Heart left ventricle (tissue), 16 donors: ENCODE measurements around the gene ACKR3. TPM values are rescaled to one million over a fixed set of nuclear protein-coding genes. Genes with fewer than 3 reads are reported as not detected.

Experiments used
- ATAC-seq, 4 donors: fragments of 200-7000 bp; cut with Tn5 transposase; one replicate each; pipeline ENCODE4 v1.9.1; 2020 to 2022; ENCODE audit warnings: moderate library complexity in 4 of 4, mild to moderate bottlenecking in 3 of 4, moderate number of reproducible peaks in 1 of 4
- DNase-seq, 5 donors: peaks; one replicate each; pipeline ENCODE4 v3.0.0-alpha.2; 2020
- H3K27ac ChIP-seq, 12 donors: fragments of 200-600 bp; sonication (generic) in 4 of 12; one replicate each; pipeline versions ENCODE4 v1.5.0 to v1.8.0; 2016 to 2022; ENCODE audit warnings: mild to moderate bottlenecking in 2 of 12
- H3K27me3 ChIP-seq, 9 donors: fragments of 200-600 bp; sonication (generic) in 2 of 9; one replicate each; pipeline versions ENCODE4 v1.5.1 to v1.8.0; 2016 to 2022; ENCODE audit warnings: mild to moderate bottlenecking in 3 of 9
- H3K36me3 ChIP-seq, 9 donors: fragments of 200-600 bp; sonication (generic) in 2 of 9; one replicate each; pipeline versions ENCODE4 v1.5.0 to v1.8.0; 2018 to 2022; ENCODE audit warnings: mild to moderate bottlenecking in 2 of 9
- H3K4me1 ChIP-seq, 12 donors: fragments of 200-600 bp; sonication (generic) in 4 of 12; one replicate each; pipeline versions ENCODE4 v1.5.0 to v1.8.0; 2016 to 2022; ENCODE audit warnings: mild to moderate bottlenecking in 3 of 12
- H3K4me3 ChIP-seq, 12 donors: fragments of 200-600 bp; sonication (generic) in 4 of 12; one replicate each; pipeline versions ENCODE4 v1.5.0 to v1.8.0; 2017 to 2022; ENCODE audit warnings: mild to moderate bottlenecking in 9 of 12, moderate library complexity in 4 of 12
- H3K9me3 ChIP-seq, 12 donors: fragments of 200-600 bp; sonication (generic) in 4 of 12; one replicate each; pipeline versions ENCODE4 v1.5.0 to v1.8.0; 2016 to 2022; ENCODE audit warnings: mild to moderate bottlenecking in 1 of 12
- POLR2A ChIP-seq, 2 donors: fragments of 450-650 bp; IDR thresholded peaks; one replicate each; pipeline ENCODE4 v1.6.1; 2017; ENCODE audit warnings: antibody characterized with exemption in 2 of 2, mild to moderate bottlenecking in 2 of 2, moderate library complexity in 2 of 2
- WGBS, 4 donors: extraction: QIAGEN DNeasy Blood & Tissue Kit in 2 of 4; methylation state at CpG; one replicate each; pipeline versions ENCODE4 v1.1.5 to v1.1.7; 2013 to 2018; 5-methylcytosine and 5-hydroxymethylcytosine counted together
- intact Hi-C, 10 donors: fragments of 100-400 bp; cut with DNase I; formaldehyde crosslinking; loops; one replicate each; pipeline versions ENCODE4 v1.11.1 to v1.14.2; 2022
- polyA plus RNA-seq, 2 donors: library from polyadenylated mRNA; stranded (reverse); fragments of 200-250 nt; gene quantifications; one replicate each; pipeline ENCODE4 v1.2.3, GENCODE V29; 2013
- total RNA-seq, 9 donors: library from RNA; depleted of rRNA in 2 of 9; stranded (reverse); fragments of >200 nt in 2 of 9; fragmentation: NEBNext Ultra II Directional in 3 of 9; extraction: Animal tissue kit (Norgen Biotek cat#: 25700) in 3 of 9; gene quantifications; one replicate each; pipeline versions ENCODE4 v1.1.0 to v1.2.4, GENCODE V29; 2016 to 2023
- TF ChIP-seq, protein P1 (sequence below), 12 donors: fragments of 200-600 bp; sonication (generic) in 4 of 12; IDR thresholded peaks; one replicate each; pipeline versions ENCODE4 v1.5.0 to v1.8.0; 2018 to 2022; ENCODE audit warnings: antibody characterized with exemption in 12 of 12, mild to moderate bottlenecking in 5 of 12
- donor health status: ischemic (EF 13 %, LVEDD 7.1; RV severe dilation, severe dysfunction).
- donor health status: healthy with polysubstance abuse.
- donor health status: DM: no; HTN: yes; CAD: no.
- donor health status: DM: no; HTN: no; CAD: no.
- donor health status: ischemic (EF 25% LVEDD 6.9; RV normal size, moderate dysfunction).
- donor health status: ischemic (EF 25% LVEDD 5.7; RV mildly dilated, moderate dysfunction).
- donor health status: healthy.
- donor health status: DM: yes; HTN: yes; CAD: no.
- donor health status: ischemic (EF 35%, LVEDD 5.7; RV mildly dilated, moderate dysfunction).
- donor health status: nonischemic (EF 11% LVEDD 7.7; RV severe dilation, severe dysfunction).
- donor health status: DM: yes; HTN: yes; CAD: no.
- donor health status: PGD.
- donor health status: ischemic (EF 29% LVEDD 5.4; RV normal size, mild dysfunction).
- donor health status: nonischemic (EF 23%, LVEDD 6.1; RV moderate dilation, normal function).

Gene ACKR3
- total and polyA plus RNA-seq, 11 donors = 12.8 to 56.3 (median 29.8) TPM

DNA sequence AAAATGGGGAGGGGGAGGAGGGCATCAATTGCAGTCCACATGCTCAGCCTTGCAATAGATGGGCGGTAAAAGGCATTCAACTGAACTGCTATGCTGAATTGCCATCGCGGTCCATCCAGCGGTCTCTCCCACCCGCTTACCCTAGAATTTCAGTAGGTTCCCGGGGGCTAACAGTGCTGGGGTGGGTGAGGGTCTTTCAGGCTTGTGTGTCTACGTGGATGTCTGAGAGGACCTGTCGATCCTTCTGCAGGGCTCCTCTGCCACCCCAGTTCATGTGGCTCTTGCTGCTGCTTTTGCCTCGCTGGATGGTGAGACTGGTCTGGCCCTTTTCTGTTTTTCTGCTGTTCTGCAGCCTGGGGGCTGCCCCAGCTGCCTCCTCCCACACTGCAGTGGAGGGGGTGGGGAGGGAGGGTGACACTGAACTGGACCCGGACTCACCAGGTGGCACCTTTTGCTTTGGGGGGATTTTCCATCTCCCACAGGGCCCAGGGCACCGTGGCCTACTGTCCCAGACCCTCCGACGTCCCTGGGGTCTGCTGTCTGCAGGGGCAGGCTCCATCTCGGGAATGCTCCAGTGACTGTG lies 14.1 kb downstream of the ACKR3 start:
- Histone ChIP-seq H3K27ac (no peak overlapping the region), H3K27me3 (no peaks in the 10 kb centered on the region), H3K9me3 (peaks cover 0 to 7% (median 0%) of the 10 kb centered on the region in 12 donors), H3K4me3 (no peak overlapping the region), H3K36me3 (peaks cover 0 to 43% (median 30%) of the 10 kb centered on the region in 9 donors), H3K4me1 (peaks cover 0 to 17% (median under 1%) of the 10 kb centered on the region in 12 donors)
- WGBS, 4 donors = 85 to 95% (median 93%) methylated on average over 5 to 14 of the region's 14 CpGs
- TF ChIP-seq POLR2A (IDR thresholded peaks at IDR 0.05) = no peak
- DNase-seq (no peak), ATAC-seq (no peak)
- intact Hi-C loops = no loop called here

DNA sequence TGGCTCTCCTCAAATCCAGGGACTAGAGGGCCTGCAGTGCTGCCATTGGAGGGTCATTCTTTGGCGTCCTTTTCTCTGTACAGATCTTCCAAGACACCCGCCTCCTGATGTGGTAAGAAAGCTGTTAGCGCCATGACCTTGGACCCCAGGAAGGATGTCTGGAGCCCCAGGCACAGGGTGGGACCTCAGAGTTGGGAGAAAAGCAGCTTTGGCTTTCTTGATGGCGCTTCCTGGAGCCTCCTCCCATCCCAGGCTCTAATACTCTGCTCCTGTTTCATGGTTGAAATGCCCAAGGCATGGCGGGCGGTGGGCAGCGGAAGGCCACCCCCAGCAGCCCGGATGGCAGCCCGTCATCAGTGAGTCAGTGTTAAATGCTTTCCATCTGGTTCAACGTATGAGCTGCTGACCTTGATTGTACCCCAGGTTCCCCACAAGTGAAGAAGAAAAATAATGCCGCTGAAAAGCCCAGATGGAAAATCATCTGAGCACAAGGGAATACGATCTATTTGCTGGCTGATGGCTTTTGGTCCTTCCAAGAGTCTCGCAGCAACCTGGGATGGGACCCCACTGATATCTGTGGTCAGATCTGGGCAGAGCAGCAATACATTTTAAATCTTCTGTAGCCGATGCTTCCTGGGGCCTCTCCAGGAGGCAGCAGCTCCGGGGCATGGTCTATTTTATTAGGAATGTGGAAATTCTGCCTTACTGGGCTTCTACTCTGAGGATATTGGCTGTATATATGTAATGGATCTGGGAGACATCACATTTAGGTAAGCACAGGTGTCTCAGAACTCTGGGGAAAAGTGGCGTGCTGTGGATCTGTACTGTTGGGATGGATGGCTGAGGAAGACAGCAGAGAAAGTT lies 15.1 kb downstream of the ACKR3 start:
- ATAC-seq (peak in 3 of 4 donors; percentile 2 to 54 (median 36)), DNase-seq (no peak)
- peaks cover 0 to 38% (median 30%) of the 10 kb centered on the region in 9 donors for H3K36me3 ChIP-seq
- WGBS, 4 donors = 87 to 93% (median 91%) methylated on average over 15 to 16 of the region's 16 CpGs
- H3K27me3 ChIP-seq = no peaks in the 10 kb centered on the region
- TF ChIP-seq, protein P1, sequence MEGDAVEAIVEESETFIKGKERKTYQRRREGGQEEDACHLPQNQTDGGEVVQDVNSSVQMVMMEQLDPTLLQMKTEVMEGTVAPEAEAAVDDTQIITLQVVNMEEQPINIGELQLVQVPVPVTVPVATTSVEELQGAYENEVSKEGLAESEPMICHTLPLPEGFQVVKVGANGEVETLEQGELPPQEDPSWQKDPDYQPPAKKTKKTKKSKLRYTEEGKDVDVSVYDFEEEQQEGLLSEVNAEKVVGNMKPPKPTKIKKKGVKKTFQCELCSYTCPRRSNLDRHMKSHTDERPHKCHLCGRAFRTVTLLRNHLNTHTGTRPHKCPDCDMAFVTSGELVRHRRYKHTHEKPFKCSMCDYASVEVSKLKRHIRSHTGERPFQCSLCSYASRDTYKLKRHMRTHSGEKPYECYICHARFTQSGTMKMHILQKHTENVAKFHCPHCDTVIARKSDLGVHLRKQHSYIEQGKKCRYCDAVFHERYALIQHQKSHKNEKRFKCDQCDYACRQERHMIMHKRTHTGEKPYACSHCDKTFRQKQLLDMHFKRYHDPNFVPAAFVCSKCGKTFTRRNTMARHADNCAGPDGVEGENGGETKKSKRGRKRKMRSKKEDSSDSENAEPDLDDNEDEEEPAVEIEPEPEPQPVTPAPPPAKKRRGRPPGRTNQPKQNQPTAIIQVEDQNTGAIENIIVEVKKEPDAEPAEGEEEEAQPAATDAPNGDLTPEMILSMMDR (IDR thresholded peaks at IDR 0.05) = no peak
- TF ChIP-seq POLR2A (IDR thresholded peaks at IDR 0.05) = no peak
- H3K9me3 ChIP-seq = peaks cover 0 to 7% (median 0%) of the 10 kb centered on the region in 12 donors
- peak overlapping the region in 1 of 12 donors; percentile 5 for H3K27ac ChIP-seq
- peaks cover 0 to 8% (median 0%) of the 10 kb centered on the region in 12 donors for H3K4me1 ChIP-seq
- no peak overlapping the region for H3K4me3 ChIP-seq
- intact Hi-C loops = no loop called here

GRCh38 chr2:236585966-236586365 lies 16.3 kb downstream of the ACKR3 start:
- Histone ChIP-seq H3K4me3 (no peak overlapping the region), H3K36me3 (peaks cover 0 to 26% (median 21%) of the 10 kb centered on the region in 9 donors), H3K4me1 (peaks cover 0 to 6% (median 0%) of the 10 kb centered on the region in 12 donors), H3K27ac (no peak overlapping the region), H3K27me3 (no peaks in the 10 kb centered on the region), H3K9me3 (peaks cover 0 to 7% (median 0%) of the 10 kb centered on the region in 12 donors)
- TF ChIP-seq, protein P1 (IDR thresholded peaks at IDR 0.05) = no peak
- ATAC-seq = no peak
- WGBS, 4 donors = 82 to 93% (median 90%) methylated on average over 5 of the region's 5 CpGs
- intact Hi-C loops = no loop called here
- DNase-seq = no peak

DNA sequence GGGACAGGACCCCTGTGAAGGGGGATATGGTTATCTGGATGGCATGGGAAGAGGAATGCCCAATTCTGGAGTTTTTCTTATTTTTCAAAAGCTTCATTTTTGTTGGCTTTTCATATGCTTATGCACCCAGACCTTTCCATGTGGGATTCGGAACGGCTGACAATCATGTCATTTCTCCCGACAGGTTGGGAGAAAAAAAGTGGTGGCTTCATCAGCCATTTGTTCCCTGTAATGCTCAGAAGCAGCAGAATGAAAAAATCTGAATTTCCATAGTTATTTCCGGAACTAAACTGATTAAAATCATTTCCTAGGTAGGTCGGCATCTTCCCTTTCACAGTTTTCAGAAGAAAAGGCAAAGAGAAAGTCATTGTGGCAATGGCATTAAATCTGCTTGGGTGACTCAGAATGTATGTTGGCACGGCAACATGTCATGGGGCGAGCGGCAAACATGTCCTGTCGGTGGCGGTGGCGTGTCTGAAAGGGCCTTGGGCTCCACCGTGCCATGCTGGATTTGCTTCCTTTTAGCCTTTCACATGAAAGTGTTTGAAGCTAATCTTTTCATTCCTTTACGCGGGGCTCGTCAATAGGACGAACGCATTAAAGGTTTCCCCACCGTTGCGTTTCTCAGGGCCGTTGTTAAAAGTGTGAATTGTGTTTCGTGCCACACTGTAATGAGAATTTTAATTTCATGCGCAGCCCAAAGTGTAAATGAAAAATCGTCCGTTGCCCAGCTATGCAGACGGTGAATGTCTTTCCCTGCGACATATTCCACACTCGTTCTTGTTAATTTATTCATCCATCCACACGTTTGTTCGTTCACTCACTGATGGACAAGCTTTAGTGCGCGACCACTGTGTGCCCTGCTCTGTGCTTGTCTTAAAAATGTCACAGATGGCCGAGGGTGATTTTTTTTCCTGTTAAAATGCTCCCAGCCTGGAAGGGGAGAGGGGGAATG lies 18.5 kb downstream of the ACKR3 start:
- intact Hi-C loops = no loop called here
- Histone ChIP-seq H3K9me3 (peaks cover 0 to 7% (median 0%) of the 10 kb centered on the region in 12 donors), H3K4me1 (peaks cover 0 to 9% (median 0%) of the 10 kb centered on the region in 12 donors), H3K4me3 (no peak overlapping the region), H3K27me3 (no peaks in the 10 kb centered on the region), H3K27ac (no peak overlapping the region), H3K36me3 (peaks cover 0 to 5% (median under 1%) of the 10 kb centered on the region in 9 donors)
- TF ChIP-seq POLR2A (IDR thresholded peaks at IDR 0.05) = no peak
- TF ChIP-seq, protein P1 (IDR thresholded peaks at IDR 0.05) = no peak
- ATAC-seq (no peak), DNase-seq (no peak)
- 95 to 97% (median 96%) methylated on average over 32 of the region's 32 CpGs for WGBS, 4 donors
